HepG2 (cell line): ENCODE results near the gene USP34.

ENCODE experiments used
- ATF6 ChIP-seq: sonication (generic); formaldehyde crosslinking; conservative IDR thresholded peaks from 2 replicates; pipeline ENCODE4 v1.4.0; 2020; ENCODE audit warnings: missing genetic modification reagents
- CSRNP1 ChIP-seq: sonication (generic); formaldehyde crosslinking; IDR thresholded peaks from 2 replicates; pipeline ENCODE4 v1.8.1; 2023; ENCODE audit warnings: mild to moderate bottlenecking, missing genetic modification reagents
- CTCF ChIP-seq: sonication (generic); formaldehyde crosslinking; IDR thresholded peaks from 2 replicates; pipeline ENCODE4 v1.5.0; 2020; ENCODE audit warnings: mild to moderate bottlenecking, missing genetic modification reagents, moderate library complexity
- MAX ChIP-seq: IDR thresholded peaks from 2 replicates; pipeline ENCODE4 v1.6.1; 2012; ENCODE audit warnings: inconsistent platforms
- NCOR1 ChIP-seq: fragments of 200-600 bp; sonication (generic); IDR thresholded peaks from 2 replicates; pipeline ENCODE4 v1.7.0; 2017; ENCODE audit warnings: antibody characterized with exemption, low read length, borderline replicate concordance
- RAD21 ChIP-seq: fragments of 450-650 bp; formaldehyde crosslinking; IDR thresholded peaks from 2 replicates; pipeline ENCODE4 v1.5.0; 2020; ENCODE audit warnings: mild to moderate bottlenecking
- RXRA ChIP-seq: sonication (generic); formaldehyde crosslinking; IDR thresholded peaks from 2 replicates; pipeline ENCODE4 v1.5.1; 2020; ENCODE audit warnings: missing genetic modification reagents
- TRIM24 ChIP-seq: sonication (generic); formaldehyde crosslinking; IDR thresholded peaks from 2 replicates; pipeline ENCODE4 v1.8.0; 2022; ENCODE audit warnings: mild to moderate bottlenecking, missing genetic modification reagents
- ZKSCAN8 ChIP-seq: IDR thresholded peaks from 2 replicates; pipeline ENCODE4 v1.6.1; 2016; ENCODE audit warnings: borderline replicate concordance, missing genetic modification reagents, missing compliant biosample characterization
- ZNF274 ChIP-seq: sonication (generic); formaldehyde crosslinking; IDR thresholded peaks from 2 replicates; pipeline ENCODE4 v1.5.1; 2020; ENCODE audit warnings: mild to moderate bottlenecking, missing genetic modification reagents
- ZNF414 ChIP-seq: sonication (generic); formaldehyde crosslinking; IDR thresholded peaks from 2 replicates; pipeline ENCODE4 v1.5.0; 2020; ENCODE audit warnings: missing genetic modification reagents
- ZNF607 ChIP-seq: sonication (generic); formaldehyde crosslinking; IDR thresholded peaks from 2 replicates; pipeline ENCODE4 v1.5.1; 2020; ENCODE audit warnings: missing genetic modification reagents, mild to moderate bottlenecking, borderline replicate concordance

GRCh38 chr2:61151436-61151835 is 319.5 kb downstream of the USP34 start:
- TF ChIP-seq RAD21 (CRISPR knock-in tag): no peak
- TF ChIP-seq ZNF414 (CRISPR knock-in tag): no peak
- no peak for TF ChIP-seq NCOR1
- no peak for TF ChIP-seq MAX
- TF ChIP-seq ATF6 (CRISPR knock-in tag): no peak
- TF ChIP-seq TRIM24 (CRISPR knock-in tag): no peak
- no peak for TF ChIP-seq ZNF274
- TF ChIP-seq CTCF (CRISPR knock-in tag): no peak
- no peak for TF ChIP-seq RXRA (CRISPR knock-in tag)
- TF ChIP-seq CSRNP1: no peak
- no peak for TF ChIP-seq ZKSCAN8 (CRISPR knock-in tag)
- TF ChIP-seq ZNF607 (CRISPR knock-in tag): no peak
